BLaER1 (cell line): ENCODE results near the gene PBRM1.
A peak's percentile ranks its signal among the peaks of the same experiment; 100 is the strongest.
"Not testable (repeated sequence)": the region's sequence is repeated elsewhere in the genome, so short reads cannot be mapped to it uniquely, and the experiment has no call there.

Source experiments
- H3K27ac ChIP-seq: shearing (Covaris generic); formaldehyde crosslinking; 2 replicates; pipeline ENCODE4 v1.8.1; 2022
- H3K27me3 ChIP-seq: shearing (Covaris generic); formaldehyde crosslinking; 2 replicates; pipeline ENCODE4 v1.8.1; 2022
- H3K36me3 ChIP-seq: shearing (Covaris generic); formaldehyde crosslinking; 2 replicates; pipeline ENCODE4 v1.8.1; 2022
- H3K4me1 ChIP-seq: shearing (Covaris generic); formaldehyde crosslinking; 2 replicates; pipeline ENCODE4 v1.8.1; 2022
- H3K4me2 ChIP-seq: shearing (Covaris generic); formaldehyde crosslinking; 2 replicates; pipeline ENCODE4 v1.8.1; 2022
- H3K4me3 ChIP-seq: shearing (Covaris generic); formaldehyde crosslinking; 2 replicates; pipeline ENCODE4 v1.8.1; 2022
- H3K9ac ChIP-seq: shearing (Covaris generic); formaldehyde crosslinking; 2 replicates; pipeline ENCODE4 v1.8.1; 2022
- H3K9me3 ChIP-seq: shearing (Covaris generic); formaldehyde crosslinking; 2 replicates; pipeline ENCODE4 v1.8.1; 2022
- H4K20me1 ChIP-seq: shearing (Covaris generic); formaldehyde crosslinking; 2 replicates; pipeline ENCODE4 v1.8.1; 2022
- Cebpa-rat ChIP-seq: shearing (Covaris generic); IDR thresholded peaks from 2 replicates; pipeline ENCODE4 v1.8.1; 2022

Gene PBRM1

DNA sequence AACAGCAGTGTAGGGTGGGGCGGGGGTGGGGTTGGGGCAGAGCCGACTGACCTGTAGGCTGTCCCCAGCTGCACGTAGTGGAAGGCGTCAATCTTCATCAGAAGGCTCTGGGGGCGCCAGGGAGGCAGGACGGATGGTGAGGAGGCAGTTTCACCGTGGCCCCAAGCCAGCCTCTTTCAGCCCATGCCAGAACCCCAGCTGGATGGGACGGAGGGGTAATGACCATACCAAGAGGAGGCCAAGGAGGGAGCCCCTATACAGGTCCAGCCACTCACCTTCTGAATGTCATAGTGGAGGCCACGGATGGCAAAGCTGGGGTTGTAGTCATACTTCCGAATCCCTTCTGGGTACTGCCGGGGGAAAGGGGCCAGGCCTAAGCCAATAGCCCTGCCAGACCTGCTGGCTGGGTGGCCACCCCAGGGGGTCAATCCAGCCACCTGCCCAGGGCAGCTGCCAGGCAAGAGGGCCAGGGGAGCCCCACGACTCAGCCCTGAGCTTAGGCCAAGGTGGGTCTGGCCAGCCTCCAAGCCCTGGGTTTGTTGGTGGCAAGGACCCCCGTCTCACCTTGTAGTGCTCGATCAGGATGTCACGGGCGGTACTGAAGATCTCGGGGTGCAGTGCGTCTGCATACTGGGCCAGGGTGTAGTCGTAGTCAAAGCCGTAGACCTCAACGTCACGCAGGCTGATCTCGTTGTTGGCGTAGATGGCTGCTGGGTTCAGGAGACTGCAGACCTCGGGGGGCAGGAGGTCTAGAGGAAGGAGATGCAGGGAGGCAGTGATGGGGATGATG lies 156.9 kb downstream of the PBRM1 start:
- H3K4me2 ChIP-seq = no peak overlapping the region
- peaks cover 38% of the 10 kb centered on the region for H3K4me1 ChIP-seq
- no peaks in the 10 kb centered on the region for H3K9me3 ChIP-seq
- H3K9ac ChIP-seq = no peak overlapping the region
- H4K20me1 ChIP-seq = peaks cover 52% of the 10 kb centered on the region
- H3K27ac ChIP-seq = no peak overlapping the region
- no peak for TF ChIP-seq Cebpa-rat
- no peak overlapping the region for H3K4me3 ChIP-seq
- peaks cover 74% of the 10 kb centered on the region for H3K36me3 ChIP-seq
- H3K27me3 ChIP-seq = no peaks in the 10 kb centered on the region

DNA sequence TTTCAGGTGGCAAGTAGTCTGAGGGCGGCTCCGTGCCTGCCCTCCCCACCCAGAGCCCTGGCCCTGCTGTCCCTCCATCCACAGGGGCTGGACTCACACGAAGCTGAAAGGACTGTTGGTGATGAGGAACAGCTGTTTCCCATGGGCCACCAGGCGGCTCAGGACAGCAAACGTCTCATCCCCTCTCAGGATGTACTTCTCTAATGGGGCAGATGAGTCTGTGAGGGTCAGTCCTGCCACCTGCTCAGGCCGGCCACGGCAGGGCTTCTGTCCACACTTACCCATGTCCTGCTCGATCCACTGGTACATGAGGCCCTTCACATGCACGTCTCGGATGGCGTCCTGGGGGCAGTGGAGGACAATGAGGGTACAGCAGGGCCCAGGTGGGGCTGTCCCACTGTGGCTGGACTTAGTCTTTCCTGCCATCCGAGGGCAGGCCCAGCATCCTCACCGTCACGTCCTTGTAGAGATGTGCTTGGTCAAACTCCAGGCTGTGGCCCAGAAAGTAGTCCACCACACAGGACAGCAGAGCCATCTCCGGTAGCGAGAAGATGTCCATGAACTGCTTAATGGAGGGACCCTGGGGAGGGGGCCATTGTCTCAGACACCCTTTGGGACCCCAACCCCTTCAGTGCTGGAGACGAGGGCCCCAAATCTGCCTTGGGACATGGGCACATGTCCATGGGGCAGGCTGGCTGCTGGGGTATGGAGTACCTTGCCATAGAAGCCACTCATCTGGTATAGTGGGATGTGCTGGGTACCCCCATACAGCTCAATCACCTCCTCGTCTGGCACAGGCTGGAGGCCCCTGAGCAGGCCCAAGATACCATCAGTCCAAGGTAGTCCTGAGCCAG lies 157.8 kb downstream of the PBRM1 start:
- no peak overlapping the region for H3K4me2 ChIP-seq
- H3K27me3 ChIP-seq = no peaks in the 10 kb centered on the region
- TF ChIP-seq Cebpa-rat = no peak
- no peak overlapping the region for H3K9ac ChIP-seq
- peaks cover 38% of the 10 kb centered on the region for H3K4me1 ChIP-seq
- no peaks in the 10 kb centered on the region for H3K9me3 ChIP-seq
- H3K27ac ChIP-seq = no peak overlapping the region; the same call in 1 of the 2 replicates
- H3K4me3 ChIP-seq = no peak overlapping the region
- peaks cover 82% of the 10 kb centered on the region for H3K36me3 ChIP-seq
- peaks cover 58% of the 10 kb centered on the region for H4K20me1 ChIP-seq

DNA sequence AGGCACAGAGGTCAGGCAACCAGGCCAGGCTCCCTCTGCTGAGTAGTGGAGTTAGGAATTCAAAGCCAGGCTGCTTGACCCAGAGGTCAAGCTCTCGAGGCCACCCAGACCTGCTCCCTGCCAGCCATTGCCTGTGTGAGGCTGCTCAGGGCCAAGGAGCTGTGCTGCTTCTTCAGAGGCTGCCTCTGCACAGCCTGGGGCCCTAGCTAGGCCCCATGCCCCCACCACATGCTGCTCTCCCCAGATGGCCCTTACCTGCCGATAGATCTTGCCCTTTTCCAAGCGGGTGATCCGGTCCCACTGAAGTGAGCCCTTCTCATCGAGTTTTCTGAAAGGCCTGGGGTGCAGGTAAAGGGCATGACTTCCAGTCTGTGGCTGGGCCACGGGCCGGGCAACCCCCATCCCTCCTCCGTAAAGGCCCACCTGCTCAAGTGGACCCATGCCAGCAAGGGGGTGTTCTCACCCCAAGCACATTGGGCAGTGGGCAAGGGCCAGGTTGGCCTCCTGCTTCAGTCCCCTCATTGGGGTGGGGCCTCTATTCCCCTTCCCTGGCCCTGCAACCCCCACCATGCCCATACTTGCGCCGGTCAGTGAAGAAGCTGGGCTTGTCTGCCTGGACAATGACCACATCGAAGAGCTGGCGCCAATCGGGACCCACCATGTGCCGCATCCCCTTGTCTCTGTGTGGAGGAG lies 158.5 kb downstream of the PBRM1 start:
- H3K9me3 ChIP-seq = no peaks in the 10 kb centered on the region
- H3K4me3 ChIP-seq = no peak overlapping the region
- no peak overlapping the region for H3K4me2 ChIP-seq
- H3K27me3 ChIP-seq = no peaks in the 10 kb centered on the region
- peaks cover 31% of the 10 kb centered on the region for H3K4me1 ChIP-seq
- 0 out of 2 replicates have a peak overlapping the region, but pooled peaks have one; percentile 7 for H3K9ac ChIP-seq
- no peak for TF ChIP-seq Cebpa-rat
- H3K36me3 ChIP-seq = peaks cover 90% of the 10 kb centered on the region
- peaks cover 58% of the 10 kb centered on the region for H4K20me1 ChIP-seq
- H3K27ac ChIP-seq = no peak overlapping the region; the same call in 1 of the 2 replicates

GRCh38 chr3:52526671-52527038 lies 159.1 kb downstream of the PBRM1 start:
- not testable (repeated sequence) for H3K4me2 ChIP-seq, H3K9ac ChIP-seq, H3K4me3 ChIP-seq, H3K27ac ChIP-seq, H3K27me3 ChIP-seq, H3K9me3 ChIP-seq
- H4K20me1 ChIP-seq = peaks cover 53% of the 10 kb centered on the region
- peaks cover 26% of the 10 kb centered on the region for H3K4me1 ChIP-seq
- H3K36me3 ChIP-seq = peaks cover 95% of the 10 kb centered on the region

DNA sequence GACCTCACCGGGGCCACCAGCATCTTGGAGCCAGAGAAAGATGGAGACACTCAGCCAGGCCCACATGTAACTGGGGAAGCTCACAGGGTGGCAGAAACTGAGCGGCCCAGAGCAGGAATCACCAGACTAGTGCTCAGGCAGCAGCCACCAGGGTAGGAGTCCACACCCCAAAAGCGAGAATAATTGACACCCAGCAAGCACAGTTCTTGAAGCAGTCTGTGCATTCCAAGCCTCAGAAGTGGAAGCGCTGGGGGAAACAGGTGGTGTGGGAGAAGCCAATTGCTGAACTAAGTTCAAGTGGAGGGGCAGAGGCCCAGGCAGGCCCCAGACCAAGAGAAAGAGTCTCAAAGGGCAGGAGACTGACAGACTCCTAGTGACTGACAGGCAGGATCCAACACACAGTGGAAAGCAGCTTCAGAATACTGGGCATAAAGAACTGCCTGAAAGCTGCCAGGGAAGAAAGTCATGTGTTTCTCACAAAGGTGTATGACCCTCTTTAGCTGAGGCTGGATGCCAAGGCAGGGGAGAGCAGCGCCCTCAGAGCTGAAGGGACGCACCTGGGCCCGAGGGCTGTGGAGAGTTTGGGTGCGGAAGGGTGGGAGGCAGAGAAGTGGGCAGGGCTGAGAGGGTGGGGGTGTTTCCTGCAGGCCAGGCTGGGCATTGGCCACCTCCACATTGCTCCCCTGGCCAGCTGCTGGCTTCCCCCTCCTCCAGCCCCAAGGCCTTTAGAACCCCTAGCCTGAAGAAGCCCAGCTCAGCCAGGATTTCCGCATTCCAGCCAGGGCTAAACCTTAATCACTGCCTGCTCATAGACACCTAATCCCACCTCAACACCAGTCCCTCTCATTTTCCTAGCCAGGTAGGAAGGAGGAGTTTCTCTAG lies 159.8 kb downstream of the PBRM1 start:
- Histone ChIP-seq H3K27me3 (no peaks in the 10 kb centered on the region), H3K4me1 (peaks cover 18% of the 10 kb centered on the region), H3K4me3 (no peak overlapping the region), H3K4me2 (no peak overlapping the region), H3K9ac (no peak overlapping the region), H3K9me3 (no peaks in the 10 kb centered on the region), H4K20me1 (peaks cover 45% of the 10 kb centered on the region), H3K27ac (no peak overlapping the region), H3K36me3 (peaks cover 91% of the 10 kb centered on the region)
- no peak for TF ChIP-seq Cebpa-rat

GRCh38 chr3:52524752-52525679 lies 160.7 kb downstream of the PBRM1 start:
- Histone ChIP-seq H3K4me1 (peaks cover 9% of the 10 kb centered on the region), H4K20me1 (peaks cover 36% of the 10 kb centered on the region), H3K27ac (no peak overlapping the region), H3K9ac (no peak overlapping the region), H3K9me3 (no peaks in the 10 kb centered on the region), H3K36me3 (peaks cover 82% of the 10 kb centered on the region), H3K4me3 (no peak overlapping the region), H3K4me2 (no peak overlapping the region), H3K27me3 (no peaks in the 10 kb centered on the region)
- TF ChIP-seq Cebpa-rat = no peak

- Histone ChIP-seq H3K4me1 (peaks cover 6% of the 10 kb centered on the region; the same call in 1 of the 2 replicates), H4K20me1 (peaks cover 29% of the 10 kb centered on the region), H3K9ac (no peak overlapping the region), H3K4me3 (no peak overlapping the region), H3K36me3 (peaks cover 75% of the 10 kb centered on the region), H3K4me2 (no peak overlapping the region), H3K9me3 (no peaks in the 10 kb centered on the region), H3K27ac (no peak overlapping the region), H3K27me3 (no peaks in the 10 kb centered on the region)
- no peak for TF ChIP-seq Cebpa-rat
These were observed 161.4 kb downstream of the PBRM1 start for GRCh38 chr3:52524258-52524751.
